CD14-positive monocyte (primary cell): ENCODE data around the gene MSI2. TPM values are rescaled to one million over a fixed set of nuclear protein-coding genes. Genes with fewer than 3 reads are reported as not detected.

Experiments
- DNase-seq, 3 donors: peaks; one replicate each; pipeline ENCODE4 v3.0.0-alpha.2; 2011 to 2022
- H2AFZ ChIP-seq: 2 replicates; pipeline ENCODE4 v1.6.0; 2012; ENCODE audit warnings: mild to moderate bottlenecking, low read depth, low read length, inconsistent platforms; ENCODE audit not compliant: insufficient read depth, poor library complexity, severe bottlenecking
- H3K27ac ChIP-seq, 2 donors: 1 replicate in 1 of 2; 2 replicates in 1 of 2; pipeline ENCODE4 v1.5.1; 2012 to 2013; ENCODE audit warnings: low read length in 2 of 2, control low read depth in 1 of 2, inconsistent platforms in 1 of 2, low read depth in 1 of 2, mild to moderate bottlenecking in 1 of 2
- H3K27me3 ChIP-seq, 2 donors: one replicate each; pipeline versions ENCODE4 v1.6.0 to v1.6.1; 2011 to 2013; ENCODE audit warnings: low read length in 2 of 2; ENCODE audit not compliant: control insufficient read depth in 2 of 2, insufficient read depth in 2 of 2
- H3K36me3 ChIP-seq, 2 donors: replicated peaks in 1 of 2; 1 replicate in 1 of 2; 2 replicates in 1 of 2; pipeline versions ENCODE4 v1.5.1 to v1.6.1; 2012 to 2013; ENCODE audit warnings: low read length in 2 of 2, control low read depth in 1 of 2, inconsistent platforms in 1 of 2, mild to moderate bottlenecking in 1 of 2; ENCODE audit not compliant: insufficient read depth in 2 of 2, control insufficient read depth in 1 of 2
- H3K4me1 ChIP-seq, 2 donors: 1 replicate in 1 of 2; 2 replicates in 1 of 2; pipeline versions ENCODE4 v1.5.1 to v1.6.1; 2012 to 2013; ENCODE audit warnings: low read length in 2 of 2, control low read depth in 1 of 2, inconsistent platforms in 1 of 2, mild to moderate bottlenecking in 1 of 2, moderate library complexity in 1 of 2; ENCODE audit not compliant: insufficient read depth in 2 of 2, control insufficient read depth in 1 of 2
- H3K4me2 ChIP-seq: replicated peaks from 2 replicates; pipeline ENCODE3; 2012; ENCODE audit warnings: low read length, moderate library complexity, mild to moderate bottlenecking; ENCODE audit not compliant: poor library complexity, severe bottlenecking; ENCODE audit errors: extremely low read depth
- H3K4me3 ChIP-seq, 3 experiments: fragments of 200-600 bp in 1 of 3; sonication (generic) in 1 of 3; replicated peaks in 1 of 3; 1 replicate in 2 of 3; 2 replicates in 1 of 3; pipeline ENCODE4 v1.5.1; 2011 to 2013; ENCODE audit warnings: low read length in 3 of 3, mild to moderate bottlenecking in 3 of 3, control low read depth in 2 of 3, low read depth in 2 of 3, inconsistent platforms in 1 of 3, moderate library complexity in 1 of 3
- H3K79me2 ChIP-seq: 2 replicates; pipeline ENCODE4 v1.6.0; 2012; ENCODE audit warnings: mild to moderate bottlenecking, control low read depth, inconsistent platforms, low read length, moderate library complexity; ENCODE audit not compliant: insufficient read depth
- H3K9ac ChIP-seq: 2 replicates; pipeline ENCODE4 v1.6.0; 2017; ENCODE audit warnings: low read length, mild to moderate bottlenecking; ENCODE audit not compliant: insufficient read depth, poor library complexity, severe bottlenecking
- H3K9me3 ChIP-seq, 2 donors: replicated peaks in 1 of 2; 1 replicate in 1 of 2; 2 replicates in 1 of 2; pipeline versions ENCODE4 v1.5.1 to v1.6.1; 2012 to 2013; ENCODE audit warnings: low read length in 2 of 2, control low read depth in 1 of 2; ENCODE audit not compliant: control insufficient read depth in 1 of 2, insufficient read depth in 1 of 2
- H4K20me1 ChIP-seq: 2 replicates; pipeline ENCODE4 v1.6.0; 2012; ENCODE audit warnings: mild to moderate bottlenecking, low read length, control low read depth, moderate library complexity; ENCODE audit not compliant: insufficient read depth
- H3K27ac Mint-ChIP-seq, 7 donors: one replicate each; pipeline ENCODE4 v1.8.0; 2020; ENCODE audit warnings: mild to moderate bottlenecking in 7 of 7, mixed read lengths in 7 of 7, moderate library complexity in 6 of 7, inconsistent platforms in 2 of 7
- H3K27me3 Mint-ChIP-seq, 3 donors: one replicate each; pipeline ENCODE4 v1.8.0; 2021 to 2022; ENCODE audit warnings: low read depth in 3 of 3, mild to moderate bottlenecking in 3 of 3, mixed read lengths in 3 of 3, moderate library complexity in 3 of 3, inconsistent platforms in 1 of 3
- H3K36me3 Mint-ChIP-seq, 2 donors: one replicate each; pipeline ENCODE4 v1.8.0; 2020; ENCODE audit warnings: mixed read lengths in 2 of 2, inconsistent platforms in 1 of 2, mild to moderate bottlenecking in 1 of 2
- H3K4me1 Mint-ChIP-seq: one replicate; pipeline ENCODE4 v1.8.0; 2020; ENCODE audit warnings: mild to moderate bottlenecking, mixed read lengths
- H3K4me3 Mint-ChIP-seq, 2 donors: one replicate each; pipeline ENCODE4 v1.8.0; 2020; ENCODE audit warnings: mild to moderate bottlenecking in 2 of 2, mixed read lengths in 2 of 2, moderate library complexity in 1 of 2
- H3K9me3 Mint-ChIP-seq, 7 donors: one replicate each; pipeline ENCODE4 v1.8.0; 2020 to 2022; ENCODE audit warnings: mixed read lengths in 7 of 7, mild to moderate bottlenecking in 6 of 7, moderate library complexity in 6 of 7, inconsistent platforms in 2 of 7
- WGBS: methylation state at CpG from one replicate; pipeline ENCODE4 v1.1.5; 2013; ENCODE audit warnings: missing lambda C conversion rate; ENCODE audit not compliant: insufficient coverage; 5-methylcytosine and 5-hydroxymethylcytosine counted together
- intact Hi-C, 2 donors: fragments of 100-400 bp; cut with micrococcal nuclease; formaldehyde crosslinking; loops; one replicate each; pipeline versions ENCODE4 v1.15.0 to v1.15.1; 2023
- polyA plus RNA-seq, 3 donors: library from polyadenylated mRNA; depleted of rRNA in 1 of 3; unstranded in 2 of 3; stranded (reverse) in 1 of 3; fragments of 300-500 nt in 2 of 3; fragments of >200 nt in 1 of 3; fragmentation: Illumina TruSeq in 2 of 3; gene quantifications; 1 replicate in 2 of 3; 2 replicates in 1 of 3; pipeline ENCODE4 v1.2.3, GENCODE V29; 2012 to 2021
- TF ChIP-seq, protein P1 (sequence below): fragments of 200-600 bp; IDR thresholded peaks from one replicate; pipeline ENCODE4 v1.8.0; 2022; ENCODE audit warnings: antibody characterized with exemption, mild to moderate bottlenecking

The MSI2 gene
- polyA plus RNA-seq, 3 donors: 0.20 to 6.6 (median 0.37) TPM

- no peak overlapping the region for H3K4me2 ChIP-seq
- DNase-seq: no peak
- H3K4me3 ChIP-seq: no peak overlapping the region
- H2AFZ ChIP-seq: no peak overlapping the region
- H3K4me1 ChIP-seq: peaks cover 25 to 27% of the 10 kb centered on the region in 2 donors
- Mint-ChIP-seq H3K4me3 (no peak overlapping the region), H3K27me3 (peaks cover 0 to 4% (median 0%) of the 10 kb centered on the region in 3 donors), H3K36me3 (peaks cover 0 to 7% of the 10 kb centered on the region in 2 donors), H3K9me3 (no peaks in the 10 kb centered on the region), H3K27ac (no peak overlapping the region), H3K4me1 (peaks cover 30% of the 10 kb centered on the region)
- no peaks in the 10 kb centered on the region for H4K20me1 ChIP-seq
- no peaks in the 10 kb centered on the region for H3K9me3 ChIP-seq
- H3K36me3 ChIP-seq: no peaks in the 10 kb centered on the region
- intact Hi-C loops: no loop called here
- TF ChIP-seq, protein P1, sequence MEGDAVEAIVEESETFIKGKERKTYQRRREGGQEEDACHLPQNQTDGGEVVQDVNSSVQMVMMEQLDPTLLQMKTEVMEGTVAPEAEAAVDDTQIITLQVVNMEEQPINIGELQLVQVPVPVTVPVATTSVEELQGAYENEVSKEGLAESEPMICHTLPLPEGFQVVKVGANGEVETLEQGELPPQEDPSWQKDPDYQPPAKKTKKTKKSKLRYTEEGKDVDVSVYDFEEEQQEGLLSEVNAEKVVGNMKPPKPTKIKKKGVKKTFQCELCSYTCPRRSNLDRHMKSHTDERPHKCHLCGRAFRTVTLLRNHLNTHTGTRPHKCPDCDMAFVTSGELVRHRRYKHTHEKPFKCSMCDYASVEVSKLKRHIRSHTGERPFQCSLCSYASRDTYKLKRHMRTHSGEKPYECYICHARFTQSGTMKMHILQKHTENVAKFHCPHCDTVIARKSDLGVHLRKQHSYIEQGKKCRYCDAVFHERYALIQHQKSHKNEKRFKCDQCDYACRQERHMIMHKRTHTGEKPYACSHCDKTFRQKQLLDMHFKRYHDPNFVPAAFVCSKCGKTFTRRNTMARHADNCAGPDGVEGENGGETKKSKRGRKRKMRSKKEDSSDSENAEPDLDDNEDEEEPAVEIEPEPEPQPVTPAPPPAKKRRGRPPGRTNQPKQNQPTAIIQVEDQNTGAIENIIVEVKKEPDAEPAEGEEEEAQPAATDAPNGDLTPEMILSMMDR: no peak
- H3K27me3 ChIP-seq: no peaks in the 10 kb centered on the region
- H3K9ac ChIP-seq: no peak overlapping the region
- H3K27ac ChIP-seq: no peak overlapping the region
- 90% methylated on average over 9 of the region's 12 CpGs for WGBS
- H3K79me2 ChIP-seq: no peaks in the 10 kb centered on the region
These were observed 352.2 kb downstream of the MSI2 start for GRCh38 chr17:57608369-57609124.

DNA sequence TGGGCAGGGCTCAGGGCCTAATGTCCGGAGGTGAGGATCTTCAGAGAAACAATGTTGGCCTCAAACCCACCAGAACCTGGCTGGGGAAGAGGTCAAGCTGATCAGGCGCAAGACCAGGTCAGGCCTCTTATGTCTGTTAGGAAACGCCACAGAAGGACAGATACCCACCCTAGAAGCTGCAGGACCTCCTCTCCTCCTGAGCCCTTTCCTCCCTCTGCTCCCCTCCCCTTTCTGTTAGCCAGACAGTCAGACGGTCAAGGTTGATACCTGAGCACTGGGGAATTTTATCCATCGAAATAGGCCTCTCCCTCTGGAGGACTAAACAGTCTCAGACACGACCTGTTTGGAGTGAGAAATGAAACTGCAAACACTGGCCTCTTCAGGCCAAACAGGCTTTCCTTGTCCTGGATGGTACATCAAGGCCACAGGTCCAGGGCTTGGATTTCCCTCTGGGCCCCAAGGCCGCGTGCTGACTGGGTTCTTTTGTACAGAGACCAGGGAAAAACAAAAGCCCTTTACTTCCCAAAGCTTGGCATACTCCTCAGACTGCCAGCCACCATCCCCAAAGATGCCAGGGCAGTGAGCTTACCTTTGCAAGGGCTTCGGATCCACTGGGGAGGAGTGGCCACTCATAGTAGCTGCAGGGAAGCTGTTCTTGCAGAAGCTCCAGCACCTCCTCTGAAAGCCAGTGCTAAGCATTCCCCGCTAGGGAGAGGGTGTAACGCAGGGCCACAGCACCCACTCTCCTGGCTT is 353.0 kb downstream of the MSI2 start:
- Histone ChIP-seq H3K9me3 (no peaks in the 10 kb centered on the region), H3K27me3 (no peaks in the 10 kb centered on the region), H3K27ac (no peak overlapping the region), H3K4me1 (peaks cover 17 to 20% of the 10 kb centered on the region in 2 donors), H3K9ac (no peak overlapping the region), H3K79me2 (no peaks in the 10 kb centered on the region), H3K36me3 (no peaks in the 10 kb centered on the region), H4K20me1 (no peaks in the 10 kb centered on the region), H3K4me2 (no peak overlapping the region), H2AFZ (no peak overlapping the region), H3K4me3 (no peak overlapping the region)
- peaks cover 0 to 2% (median 0%) of the 10 kb centered on the region in 3 donors for H3K27me3 Mint-ChIP-seq
- no peak overlapping the region for H3K4me3 Mint-ChIP-seq
- no peaks in the 10 kb centered on the region for H3K9me3 Mint-ChIP-seq
- H3K4me1 Mint-ChIP-seq: peaks cover 23% of the 10 kb centered on the region
- DNase-seq: no peak
- intact Hi-C loops: no loop called here
- peaks cover 0 to 5% of the 10 kb centered on the region in 2 donors for H3K36me3 Mint-ChIP-seq
- TF ChIP-seq, protein P1: no peak
- no peak overlapping the region for H3K27ac Mint-ChIP-seq
- 90% methylated on average over 8 of the region's 11 CpGs for WGBS
